IPS-15b (cell line): ENCODE data around the gene IL10RA.

Source experiments
- H3K27me3 ChIP-seq: one replicate; pipeline ENCODE4 v1.6.1; 2013; ENCODE audit warnings: low read length; ENCODE audit not compliant: control insufficient read depth, insufficient read depth
- H3K36me3 ChIP-seq: one replicate; pipeline ENCODE4 v1.6.1; 2013; ENCODE audit warnings: low read length; ENCODE audit not compliant: control insufficient read depth, insufficient read depth
- H3K4me1 ChIP-seq: one replicate; pipeline ENCODE4 v1.6.1; 2013; ENCODE audit warnings: mild to moderate bottlenecking, low read length; ENCODE audit not compliant: control insufficient read depth, insufficient read depth
- H3K4me3 ChIP-seq: one replicate; pipeline ENCODE4 v1.5.1; 2013; ENCODE audit warnings: low read depth, low read length
- H3K9ac ChIP-seq: one replicate; pipeline ENCODE4 v1.6.1; 2013; ENCODE audit warnings: low read depth, mild to moderate bottlenecking, low read length
- H3K9me3 ChIP-seq: one replicate; pipeline ENCODE4 v1.6.1; 2013; ENCODE audit warnings: mild to moderate bottlenecking, low read length; ENCODE audit not compliant: control insufficient read depth, insufficient read depth

Gene IL10RA

DNA sequence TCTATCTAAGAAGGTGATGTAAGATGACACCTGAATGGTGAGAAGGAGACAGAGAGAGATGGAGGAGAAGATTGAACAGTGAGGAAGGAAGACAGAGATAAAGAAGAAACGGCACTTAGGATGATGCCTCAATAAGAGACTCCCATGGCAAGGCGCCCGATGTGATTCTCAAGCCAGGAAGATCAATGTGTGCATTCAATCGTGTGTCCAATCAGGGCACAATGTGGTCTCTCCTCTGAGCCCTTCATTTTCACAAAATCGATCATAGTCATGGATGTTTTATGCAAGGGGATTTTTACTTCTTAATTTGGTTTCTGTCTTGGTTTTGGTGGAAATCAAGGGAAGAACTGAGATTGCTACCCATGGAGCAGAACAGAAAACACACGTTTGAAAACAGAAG lies 37.1 kb upstream of the IL10RA start:
- no peak overlapping the region for H3K9ac ChIP-seq
- no peaks in the 10 kb centered on the region for H3K36me3 ChIP-seq
- no peak overlapping the region for H3K4me3 ChIP-seq
- no peaks in the 10 kb centered on the region for H3K9me3 ChIP-seq
- H3K27me3 ChIP-seq: no peaks in the 10 kb centered on the region
- no peaks in the 10 kb centered on the region for H3K4me1 ChIP-seq

DNA sequence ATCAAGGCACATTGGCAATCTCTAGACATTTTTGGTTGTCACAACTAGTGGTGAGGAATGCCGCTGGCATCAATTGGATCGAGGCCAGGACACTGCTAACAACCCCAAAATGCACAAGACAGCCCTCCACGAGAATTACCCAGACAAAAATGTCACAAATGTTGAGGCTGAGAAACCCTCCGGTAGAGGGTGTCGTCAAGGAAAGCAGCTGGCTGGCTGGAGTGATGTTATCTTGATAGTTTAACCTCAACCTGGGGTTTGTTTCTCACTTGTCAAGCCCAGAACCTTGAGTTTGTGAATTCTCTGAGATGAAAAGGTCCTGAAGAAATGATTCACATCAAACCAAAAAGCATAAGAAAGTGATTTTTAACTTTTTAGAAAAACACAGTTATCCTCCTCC lies 35.9 kb upstream of the IL10RA start:
- Histone ChIP-seq H3K27me3 (no peaks in the 10 kb centered on the region), H3K36me3 (no peaks in the 10 kb centered on the region), H3K9me3 (no peaks in the 10 kb centered on the region), H3K4me1 (no peaks in the 10 kb centered on the region), H3K9ac (no peak overlapping the region), H3K4me3 (no peak overlapping the region)

- Histone ChIP-seq H3K4me1 (no peaks in the 10 kb centered on the region), H3K27me3 (no peaks in the 10 kb centered on the region), H3K4me3 (no peak overlapping the region), H3K9me3 (no peaks in the 10 kb centered on the region), H3K9ac (no peak overlapping the region), H3K36me3 (no peaks in the 10 kb centered on the region)
Observed at GRCh38 chr11:117950993-117951961, 34.9 kb upstream of the IL10RA start.

DNA sequence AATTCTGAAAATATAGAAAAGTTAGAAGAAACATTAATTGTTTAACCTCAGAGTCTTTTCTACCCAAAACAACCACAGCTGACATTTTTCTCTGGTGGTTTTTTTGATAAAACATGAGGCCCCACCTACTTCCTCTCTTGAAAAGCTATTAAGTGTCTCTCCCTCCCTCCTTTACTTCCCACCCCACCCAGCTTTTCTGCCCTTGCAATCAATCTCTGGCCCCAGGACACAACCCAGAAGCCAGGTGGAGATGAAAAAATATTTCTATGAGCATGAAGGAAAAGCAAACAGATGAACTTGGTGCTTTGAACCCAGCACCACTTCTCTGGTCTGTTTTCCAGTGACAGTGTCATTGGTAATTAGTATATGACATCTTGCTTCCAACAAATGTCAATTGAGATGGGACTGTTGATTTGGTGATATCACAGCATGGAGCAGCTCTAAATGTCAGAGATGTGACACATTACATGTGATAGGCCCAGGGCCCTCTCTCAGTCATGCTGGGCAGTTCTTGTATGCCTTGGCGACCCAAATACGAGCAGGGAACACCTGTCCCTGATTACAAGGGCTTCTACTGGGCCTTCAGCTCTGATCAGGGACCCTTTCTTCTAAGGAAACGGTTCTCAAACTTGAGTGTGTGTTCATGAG lies 33.0 kb upstream of the IL10RA start:
- H3K4me1 ChIP-seq: no peaks in the 10 kb centered on the region
- H3K36me3 ChIP-seq: no peaks in the 10 kb centered on the region
- no peak overlapping the region for H3K9ac ChIP-seq
- H3K9me3 ChIP-seq: no peaks in the 10 kb centered on the region
- no peak overlapping the region for H3K4me3 ChIP-seq
- H3K27me3 ChIP-seq: no peaks in the 10 kb centered on the region

DNA sequence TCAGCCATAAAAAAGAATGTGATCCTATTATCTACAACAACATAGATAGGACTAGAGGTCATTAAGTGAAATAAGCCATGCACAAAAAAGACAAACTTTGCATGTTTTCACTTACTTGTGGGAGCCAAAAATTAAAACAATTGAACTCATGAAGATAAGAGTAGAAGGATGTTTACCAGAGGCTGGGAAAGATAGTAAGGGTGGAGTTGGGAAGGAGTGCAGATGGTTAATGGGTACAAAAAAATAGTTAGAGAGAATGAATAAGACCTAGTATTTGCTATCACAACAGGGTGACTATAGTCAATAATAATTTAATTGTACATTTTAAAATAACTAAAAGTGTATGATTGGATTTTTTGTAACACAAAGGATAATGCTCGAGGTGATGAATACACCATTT lies 27.2 kb upstream of the IL10RA start:
- no peaks in the 10 kb centered on the region for H3K9me3 ChIP-seq
- H3K9ac ChIP-seq: no peak overlapping the region
- H3K4me1 ChIP-seq: no peaks in the 10 kb centered on the region
- H3K36me3 ChIP-seq: no peaks in the 10 kb centered on the region
- H3K4me3 ChIP-seq: no peak overlapping the region
- no peaks in the 10 kb centered on the region for H3K27me3 ChIP-seq

DNA sequence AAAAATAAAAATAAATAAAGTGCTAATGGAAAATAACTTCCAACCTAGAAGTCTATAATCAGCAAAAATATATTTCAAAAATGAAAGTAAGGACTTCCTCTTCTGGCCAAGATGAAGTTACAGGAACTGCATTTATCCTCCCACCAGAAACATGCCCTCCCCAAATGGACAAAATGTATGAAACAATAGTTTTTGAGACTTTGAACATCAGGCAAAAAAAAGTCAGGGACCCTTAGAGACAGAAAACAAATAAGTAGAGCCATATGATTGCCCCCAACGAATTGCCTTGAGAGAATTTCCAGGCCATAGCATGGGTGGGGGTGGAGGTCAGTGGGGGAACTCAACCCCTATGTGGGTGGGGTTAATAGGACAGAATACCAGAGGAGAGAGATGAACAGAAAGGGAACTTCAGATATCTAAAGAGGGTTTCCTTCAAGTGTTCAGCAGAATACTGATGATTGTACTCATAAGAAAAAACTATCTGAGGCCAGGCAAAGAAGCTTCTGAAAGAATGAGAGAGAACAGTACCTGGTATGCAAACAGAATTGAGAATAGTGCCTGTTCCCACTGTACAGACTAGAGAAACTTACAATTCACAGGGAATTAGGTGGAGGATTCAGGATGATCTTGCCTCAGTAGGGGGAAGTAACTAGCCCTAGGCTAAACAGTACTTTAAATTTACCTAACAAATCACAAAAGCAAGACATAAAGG lies 26.6 kb upstream of the IL10RA start:
- Histone ChIP-seq H3K9me3 (no peaks in the 10 kb centered on the region), H3K4me3 (no peak overlapping the region), H3K4me1 (no peaks in the 10 kb centered on the region), H3K9ac (no peak overlapping the region), H3K36me3 (no peaks in the 10 kb centered on the region), H3K27me3 (no peaks in the 10 kb centered on the region)

DNA sequence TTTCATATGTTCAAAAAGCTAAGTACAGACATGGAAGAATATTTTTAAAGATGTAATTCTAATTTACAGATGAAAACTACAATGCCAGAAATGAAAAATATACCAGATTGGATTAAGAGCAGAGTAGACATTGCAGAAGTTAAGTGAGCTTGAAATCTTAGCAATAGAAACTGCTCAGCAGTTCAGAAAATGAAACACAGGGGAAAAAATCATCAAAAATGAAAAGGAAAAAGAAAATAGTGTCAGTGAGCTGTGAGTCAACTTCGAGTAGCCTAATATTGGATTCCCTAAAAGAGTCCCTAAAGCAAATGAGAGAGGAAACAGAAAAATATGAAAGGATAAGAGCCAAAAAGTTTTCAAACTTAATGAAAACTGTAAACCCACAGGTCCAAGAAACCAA lies 25.8 kb upstream of the IL10RA start:
- Histone ChIP-seq H3K4me1 (no peaks in the 10 kb centered on the region), H3K9me3 (no peaks in the 10 kb centered on the region), H3K36me3 (no peaks in the 10 kb centered on the region), H3K27me3 (no peaks in the 10 kb centered on the region), H3K4me3 (no peak overlapping the region), H3K9ac (no peak overlapping the region)

GRCh38 chr11:117961896-117962295 lies 24.3 kb upstream of the IL10RA start:
- no peak overlapping the region for H3K4me3 ChIP-seq
- H3K9ac ChIP-seq: no peak overlapping the region
- H3K36me3 ChIP-seq: no peaks in the 10 kb centered on the region
- no peaks in the 10 kb centered on the region for H3K9me3 ChIP-seq
- no peaks in the 10 kb centered on the region for H3K27me3 ChIP-seq
- no peaks in the 10 kb centered on the region for H3K4me1 ChIP-seq

GRCh38 chr11:117962826-117963225 lies 23.4 kb upstream of the IL10RA start:
- H3K9me3 ChIP-seq: no peaks in the 10 kb centered on the region
- no peaks in the 10 kb centered on the region for H3K4me1 ChIP-seq
- H3K4me3 ChIP-seq: no peak overlapping the region
- no peak overlapping the region for H3K9ac ChIP-seq
- H3K36me3 ChIP-seq: no peaks in the 10 kb centered on the region
- H3K27me3 ChIP-seq: no peaks in the 10 kb centered on the region

DNA sequence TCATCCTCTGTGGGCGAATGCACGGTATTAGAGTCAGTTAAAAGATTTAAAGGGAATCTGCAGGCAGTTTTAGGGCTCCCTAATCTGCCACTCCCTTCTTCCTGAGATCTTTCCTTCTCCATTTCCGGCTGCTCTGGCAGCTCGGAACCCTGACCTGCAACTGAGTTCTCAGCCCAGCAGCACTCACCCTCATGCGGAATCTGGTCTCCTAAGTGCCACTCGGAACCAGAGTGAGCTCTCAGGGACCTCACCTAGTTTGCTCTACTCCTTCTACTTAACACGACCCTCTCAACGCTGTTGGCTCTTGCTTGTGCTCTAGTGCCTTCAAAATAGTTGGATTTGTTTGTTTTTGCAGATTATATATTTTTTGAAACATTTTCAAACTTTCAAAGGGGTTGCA lies 19.3 kb upstream of the IL10RA start:
- H3K4me1 ChIP-seq: no peaks in the 10 kb centered on the region
- no peak overlapping the region for H3K4me3 ChIP-seq
- H3K27me3 ChIP-seq: no peaks in the 10 kb centered on the region
- no peak overlapping the region for H3K9ac ChIP-seq
- H3K36me3 ChIP-seq: no peaks in the 10 kb centered on the region
- no peaks in the 10 kb centered on the region for H3K9me3 ChIP-seq

- no peaks in the 10 kb centered on the region for H3K36me3 ChIP-seq
- H3K4me1 ChIP-seq: no peaks in the 10 kb centered on the region
- H3K27me3 ChIP-seq: no peaks in the 10 kb centered on the region
- H3K9me3 ChIP-seq: no peaks in the 10 kb centered on the region
- H3K9ac ChIP-seq: no peak overlapping the region
- H3K4me3 ChIP-seq: no peak overlapping the region
Observed at GRCh38 chr11:117969160-117969991, 16.8 kb upstream of the IL10RA start.
